ENCODE results near the gene ACAT1. TPM values are rescaled to one million over a fixed set of nuclear protein-coding genes. Genes with fewer than 3 reads are reported as not detected.

The ACAT1 gene
- total and polyA plus RNA-seq, 2 of the 8 experiments (the other 6 are each of a cell fraction or from before 2014, with no cell fraction given), result 30.4 to 30.9 TPM

DNA sequence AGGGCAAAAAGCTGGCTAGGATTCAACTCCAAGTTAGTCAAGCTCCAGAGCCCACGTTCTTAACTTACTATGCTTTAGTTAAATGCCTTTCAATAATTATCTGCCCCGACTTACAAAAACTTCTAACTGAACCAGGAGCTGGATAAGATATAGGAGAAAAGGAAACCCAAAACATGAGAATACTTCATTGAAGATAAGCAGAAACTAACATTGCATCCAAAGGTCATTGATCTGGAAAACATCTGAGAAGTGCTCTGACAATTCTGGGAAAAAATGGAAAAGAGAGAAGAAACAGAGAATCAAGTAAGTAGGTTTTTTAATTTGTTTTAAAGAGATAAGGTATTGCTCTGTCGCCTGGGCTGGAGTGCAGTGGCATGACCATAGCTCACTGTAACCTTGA is 27.2 kb downstream of the ACAT1 start (continued):
- TF ChIP-seq KDM4A (IDR thresholded peaks at IDR 0.05; ENCODE audit: low read depth, low read length, severe bottlenecking), result no peak
- no peak for TF ChIP-seq CBX5 (IDR thresholded peaks at IDR 0.05; ENCODE audit: low read depth, low read length)
- TF ChIP-seq POLR2AphosphoS5 (IDR thresholded peaks at IDR 0.05; ENCODE audit: low read depth, low read length), result no peak
- TF ChIP-seq, protein P1, sequence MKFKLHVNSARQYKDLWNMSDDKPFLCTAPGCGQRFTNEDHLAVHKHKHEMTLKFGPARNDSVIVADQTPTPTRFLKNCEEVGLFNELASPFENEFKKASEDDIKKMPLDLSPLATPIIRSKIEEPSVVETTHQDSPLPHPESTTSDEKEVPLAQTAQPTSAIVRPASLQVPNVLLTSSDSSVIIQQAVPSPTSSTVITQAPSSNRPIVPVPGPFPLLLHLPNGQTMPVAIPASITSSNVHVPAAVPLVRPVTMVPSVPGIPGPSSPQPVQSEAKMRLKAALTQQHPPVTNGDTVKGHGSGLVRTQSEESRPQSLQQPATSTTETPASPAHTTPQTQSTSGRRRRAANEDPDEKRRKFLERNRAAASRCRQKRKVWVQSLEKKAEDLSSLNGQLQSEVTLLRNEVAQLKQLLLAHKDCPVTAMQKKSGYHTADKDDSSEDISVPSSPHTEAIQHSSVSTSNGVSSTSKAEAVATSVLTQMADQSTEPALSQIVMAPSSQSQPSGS (IDR thresholded peaks at IDR 0.05; ENCODE audit: low read length), result no peak
- TF ChIP-seq, protein P2, sequence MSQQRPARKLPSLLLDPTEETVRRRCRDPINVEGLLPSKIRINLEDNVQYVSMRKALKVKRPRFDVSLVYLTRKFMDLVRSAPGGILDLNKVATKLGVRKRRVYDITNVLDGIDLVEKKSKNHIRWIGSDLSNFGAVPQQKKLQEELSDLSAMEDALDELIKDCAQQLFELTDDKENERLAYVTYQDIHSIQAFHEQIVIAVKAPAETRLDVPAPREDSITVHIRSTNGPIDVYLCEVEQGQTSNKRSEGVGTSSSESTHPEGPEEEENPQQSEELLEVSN (IDR thresholded peaks at IDR 0.05), result no peak

All from H1 (cell line).